Hematopoietic multipotent progenitor cell treated with erythropoietin and hydrocortisone succinate and interleukin-3 and kit ligand, for 4 days (in vitro differentiated cells): Measurements from ENCODE around the gene MOXD1.
A peak's percentile ranks its signal among the peaks of the same experiment; 100 is the strongest.

Source experiments
- DNase-seq: peaks from one replicate; pipeline ENCODE4 v3.0.0-alpha.2; 2015

The MOXD1 gene

DNA sequence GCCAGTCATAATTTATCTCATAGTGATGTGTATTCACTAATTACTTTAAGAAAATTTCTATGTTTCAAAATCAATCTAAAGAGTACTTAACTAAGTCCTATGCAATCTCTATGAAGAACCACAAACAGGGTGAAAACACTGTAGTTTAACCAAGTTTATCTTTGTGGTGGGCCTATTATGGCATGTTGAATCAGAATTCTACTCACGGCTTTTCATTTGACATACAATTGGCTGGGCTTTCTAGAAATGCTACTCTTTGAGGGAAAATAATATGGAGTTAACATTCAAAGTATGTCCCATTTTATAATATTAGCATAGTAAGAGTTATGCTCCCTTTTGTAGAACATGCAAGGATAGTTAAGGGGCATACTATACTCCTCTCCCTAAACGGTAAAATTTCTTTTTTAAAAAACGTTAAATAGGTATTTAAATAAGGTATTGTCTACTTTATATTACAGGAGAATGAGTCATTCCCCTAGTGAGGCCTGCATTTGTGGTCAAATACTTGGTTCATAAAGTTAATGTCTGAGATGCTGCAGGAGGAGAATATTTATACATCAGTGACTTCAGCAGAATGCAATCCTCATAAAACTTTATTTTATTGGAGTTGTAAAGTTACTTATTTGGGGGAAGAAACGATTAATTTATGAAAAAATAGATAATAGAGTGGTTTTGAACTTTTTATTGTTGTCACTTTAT is 1.8 kb downstream of the MOXD1 start:
- DNase-seq = no peak

DNA sequence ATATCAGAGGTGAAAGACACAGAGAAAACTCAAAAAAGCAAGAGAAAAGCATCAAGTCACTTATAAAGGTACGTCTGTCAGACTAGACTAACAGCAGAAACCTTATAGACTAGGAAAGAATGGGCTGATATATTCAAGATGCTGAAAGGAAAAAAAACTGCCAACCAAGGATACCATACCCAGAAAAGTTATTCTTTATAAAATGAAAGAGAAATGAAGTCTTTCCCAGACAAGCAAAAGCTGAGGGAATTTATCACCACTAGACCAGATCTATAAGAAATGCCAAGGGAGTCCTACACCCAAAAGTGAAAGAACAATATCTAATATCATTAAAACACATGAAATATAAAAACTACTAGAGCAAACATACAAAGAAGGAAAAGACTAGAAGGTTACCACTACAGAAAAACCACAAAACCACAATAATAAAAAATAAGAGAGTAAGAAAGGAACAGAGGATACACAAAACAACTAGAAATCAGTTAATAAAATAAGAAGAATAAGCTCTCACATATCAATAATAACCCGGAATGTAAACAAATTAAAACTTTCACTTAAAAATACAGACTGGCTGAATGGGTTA is 6.2 kb downstream of the MOXD1 start:
- no peak for DNase-seq

DNA sequence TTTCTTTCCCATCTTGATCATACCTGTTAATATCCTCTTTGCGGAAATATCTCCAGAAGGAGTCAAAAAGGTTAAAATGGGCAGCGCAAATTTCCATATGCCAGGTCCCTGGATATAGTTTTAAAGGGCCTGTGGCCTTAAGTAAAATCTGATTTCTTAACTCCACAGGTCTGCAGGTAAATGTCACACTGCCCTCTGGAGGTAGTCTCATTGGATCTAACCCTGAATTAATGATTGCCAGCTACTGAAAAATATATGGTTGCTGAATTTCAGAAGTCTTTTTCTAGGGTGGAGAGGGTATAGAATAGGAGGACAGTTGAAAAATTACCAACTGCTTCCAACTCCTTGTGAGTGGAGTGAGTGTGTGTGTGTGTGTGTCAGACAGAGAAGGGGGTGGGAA is 8.5 kb downstream of the MOXD1 start:
- DNase-seq = no peak

DNA sequence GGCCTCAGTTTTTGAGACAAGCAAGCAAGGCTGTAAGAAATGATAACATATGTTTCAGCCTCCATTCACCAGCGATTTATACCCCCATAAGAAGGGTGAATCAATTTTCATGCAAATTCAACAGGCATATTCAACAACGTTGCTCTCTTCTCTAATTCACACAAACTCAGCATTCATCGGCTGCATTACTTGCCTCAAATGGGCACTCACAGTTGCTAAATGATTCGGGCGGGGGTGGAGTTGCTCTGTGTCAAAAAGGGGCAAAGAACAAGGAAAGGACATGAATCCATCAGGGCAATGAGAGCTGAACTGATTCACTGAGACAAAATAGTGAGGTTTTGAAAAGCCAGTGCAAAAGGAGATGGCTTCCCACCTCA is 9.0 kb downstream of the MOXD1 start:
- DNase-seq = no peak

DNA sequence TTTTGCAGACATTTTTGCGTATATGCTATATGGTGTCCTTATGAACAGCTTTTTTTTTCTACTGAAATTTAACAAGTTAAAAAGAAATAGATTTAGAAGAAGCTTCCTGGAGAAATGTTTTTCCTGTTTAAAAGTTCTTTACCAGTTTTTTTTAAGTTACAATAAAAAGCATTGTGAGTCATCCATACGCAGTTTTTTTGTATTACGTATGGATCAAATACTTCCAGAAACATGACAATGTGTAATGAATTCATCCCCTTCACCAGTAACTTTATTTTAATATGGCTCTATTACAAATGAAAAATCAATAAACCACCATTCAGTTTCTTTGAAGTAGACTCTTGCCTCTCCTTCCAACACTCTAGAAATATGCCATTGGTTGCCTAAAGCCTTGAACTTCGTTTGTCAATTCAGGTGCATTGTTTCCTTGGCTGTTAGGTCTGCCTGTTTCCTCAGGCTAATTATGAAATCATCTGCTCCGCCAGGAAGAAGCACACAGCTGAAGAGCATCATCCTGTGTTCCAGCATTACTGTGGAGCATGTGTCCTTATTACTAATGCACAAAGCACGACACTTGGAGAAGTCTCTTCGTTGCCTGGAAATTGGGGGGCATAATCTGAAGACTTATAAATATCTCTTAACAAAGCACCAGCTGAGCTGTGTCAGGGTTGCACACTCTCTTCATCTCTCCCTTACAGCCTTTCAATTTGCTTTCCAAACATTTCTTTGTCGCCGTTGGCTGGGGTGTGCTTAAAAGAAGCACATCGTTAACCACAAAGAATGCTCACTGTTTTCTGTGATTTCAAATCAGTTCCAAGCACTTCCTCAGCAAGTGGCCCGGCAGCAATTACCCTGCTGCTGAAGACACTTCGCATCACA is 9.6 kb downstream of the MOXD1 start:
- no peak for DNase-seq

DNA sequence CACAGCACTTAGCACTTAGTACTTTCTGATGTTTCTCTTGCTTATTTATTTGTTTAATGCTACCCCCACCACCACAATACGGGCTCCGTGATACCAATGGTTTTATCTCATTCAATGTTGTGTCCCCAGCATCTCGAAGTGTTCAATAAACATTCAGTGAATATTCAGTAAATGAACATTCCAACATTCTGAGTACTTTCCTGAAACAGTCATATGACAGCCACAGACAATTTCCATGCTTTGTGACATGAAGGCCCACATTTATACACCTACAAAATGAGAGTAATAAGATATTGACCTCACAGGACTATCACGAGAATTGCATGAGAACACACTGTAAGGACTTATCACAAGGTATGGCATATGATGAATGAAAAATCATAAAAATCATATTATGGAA is 10.8 kb downstream of the MOXD1 start:
- no peak for DNase-seq

DNA sequence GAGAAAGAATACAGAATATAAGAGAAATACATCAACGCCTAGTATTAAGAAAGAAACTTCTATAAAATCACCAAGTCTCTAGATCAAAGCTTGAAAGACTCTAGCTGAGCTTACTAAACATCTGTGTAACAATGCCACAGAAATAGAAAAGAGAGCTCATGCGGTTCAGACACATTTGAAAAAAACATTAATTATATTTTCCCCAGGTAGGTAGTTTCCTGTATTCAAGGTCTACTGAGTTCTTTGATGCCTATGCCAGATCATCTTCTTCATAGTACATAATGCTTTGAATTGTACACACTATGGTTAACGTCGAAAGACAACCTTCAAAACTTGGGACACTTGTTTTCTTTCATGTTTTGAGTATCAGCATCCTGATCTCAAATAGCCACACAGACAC is 11.3 kb downstream of the MOXD1 start:
- no peak for DNase-seq

DNA sequence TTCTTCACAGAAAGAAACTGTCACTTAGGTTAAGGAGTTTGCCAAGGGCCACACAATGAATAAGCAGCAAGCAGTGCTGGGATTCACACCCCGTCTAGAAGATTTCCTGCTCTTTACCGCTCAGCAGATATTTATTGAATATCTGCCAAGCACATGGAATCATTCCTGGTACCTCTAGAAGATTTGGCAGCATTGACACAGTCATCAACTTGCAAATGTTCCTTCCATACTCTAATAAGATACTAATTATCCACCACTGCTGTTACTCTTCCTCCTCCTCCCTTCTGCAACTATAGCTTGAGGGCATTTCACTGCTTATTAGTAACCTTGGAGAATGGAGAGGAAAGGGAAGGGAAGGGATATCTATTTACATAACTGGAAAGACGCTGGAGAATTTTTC is 13.0 kb downstream of the MOXD1 start:
- no peak for DNase-seq

DNA sequence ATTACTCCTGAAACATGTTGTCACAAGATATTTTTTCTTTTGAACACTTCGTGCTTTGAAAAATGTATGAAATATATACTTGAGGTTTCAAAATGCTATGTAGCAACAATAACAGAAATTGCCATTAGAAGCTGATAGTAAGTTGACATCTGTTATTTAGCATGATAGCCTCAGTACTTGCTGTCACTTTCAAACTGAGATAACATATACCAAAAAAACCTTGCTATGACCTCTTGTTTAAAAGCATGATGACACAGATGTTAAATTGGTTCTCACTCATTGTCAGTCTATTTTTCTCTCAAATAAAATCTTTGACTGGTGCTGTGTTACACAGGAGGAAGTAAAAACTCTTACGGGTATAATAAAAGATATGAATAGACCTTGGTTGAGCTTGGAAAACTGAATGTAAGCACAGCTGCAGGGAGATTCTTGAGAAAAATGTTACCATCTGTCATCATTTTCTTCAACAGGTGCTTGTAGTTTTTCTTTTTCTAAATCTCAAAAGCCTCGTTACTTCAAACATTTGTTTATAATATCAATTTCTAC is 18.6 kb downstream of the MOXD1 start:
- no peak for DNase-seq

DNA sequence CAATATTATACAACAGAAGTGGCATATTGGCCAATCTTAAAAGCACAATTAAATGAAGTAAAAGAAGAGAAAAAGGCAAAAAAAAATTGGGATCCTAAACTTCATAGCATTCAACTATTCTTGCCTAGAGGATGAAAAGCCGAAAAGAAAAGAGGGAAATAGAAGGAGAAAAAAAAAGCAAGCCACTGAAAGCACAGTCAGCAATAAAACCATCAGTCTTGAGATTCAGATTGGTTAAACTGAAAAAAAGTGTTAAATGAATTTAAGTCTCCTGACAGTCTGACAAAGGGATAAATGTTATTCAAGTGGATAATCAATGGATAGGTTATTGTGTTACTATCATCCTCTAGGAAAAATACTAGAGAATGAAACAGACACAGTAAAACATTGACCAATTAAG is 19.9 kb downstream of the MOXD1 start:
- DNase-seq = no peak

DNA sequence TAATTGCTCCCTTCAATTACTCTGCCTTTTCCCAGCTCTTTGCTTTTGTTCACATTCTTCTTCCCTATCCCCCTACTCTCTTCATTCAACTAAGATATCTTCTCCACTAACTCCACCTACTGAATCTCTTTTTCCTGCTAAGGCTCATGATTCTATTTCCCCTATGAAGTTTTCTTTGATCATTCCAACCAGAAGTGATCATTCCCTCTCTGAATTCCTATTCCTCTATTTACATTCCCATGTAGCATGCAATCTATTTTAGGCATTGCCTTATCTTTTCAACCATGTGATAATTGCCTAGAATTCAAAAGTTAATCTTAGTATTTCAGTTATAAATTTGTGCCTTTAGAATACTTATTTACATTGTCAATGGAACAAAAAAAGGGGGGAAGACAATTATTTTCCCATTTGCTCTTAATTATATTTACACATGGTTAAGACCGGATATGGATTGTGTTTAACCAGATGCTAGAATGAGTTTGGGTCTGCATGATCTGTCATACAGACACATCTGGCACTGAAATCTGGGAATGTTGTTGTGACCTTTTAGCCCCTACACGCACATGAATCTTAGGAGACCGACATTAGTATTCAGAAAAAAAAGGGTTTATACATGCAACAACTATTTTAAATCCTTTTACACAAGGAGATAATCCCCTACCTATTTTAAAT is 20.8 kb downstream of the MOXD1 start:
- no peak for DNase-seq

DNA sequence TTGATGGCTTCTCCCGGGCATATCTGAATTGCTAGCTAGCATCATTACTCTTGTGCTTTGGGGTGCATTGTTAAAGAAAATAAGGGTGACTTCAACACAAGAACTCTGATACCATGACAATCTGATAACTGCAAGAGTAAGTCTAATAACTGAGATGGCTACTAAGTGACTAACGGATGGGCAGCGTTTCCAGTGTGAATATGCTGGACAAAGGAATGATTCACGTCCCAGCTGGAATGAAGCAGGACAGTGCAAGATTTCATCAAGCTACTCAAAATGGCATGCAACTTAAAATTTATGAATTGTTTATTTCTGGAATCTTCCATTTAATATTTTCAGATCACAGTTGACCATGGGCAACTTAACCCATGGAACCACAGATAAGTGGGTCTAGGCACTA is 31.7 kb downstream of the MOXD1 start:
- no peak for DNase-seq

DNA sequence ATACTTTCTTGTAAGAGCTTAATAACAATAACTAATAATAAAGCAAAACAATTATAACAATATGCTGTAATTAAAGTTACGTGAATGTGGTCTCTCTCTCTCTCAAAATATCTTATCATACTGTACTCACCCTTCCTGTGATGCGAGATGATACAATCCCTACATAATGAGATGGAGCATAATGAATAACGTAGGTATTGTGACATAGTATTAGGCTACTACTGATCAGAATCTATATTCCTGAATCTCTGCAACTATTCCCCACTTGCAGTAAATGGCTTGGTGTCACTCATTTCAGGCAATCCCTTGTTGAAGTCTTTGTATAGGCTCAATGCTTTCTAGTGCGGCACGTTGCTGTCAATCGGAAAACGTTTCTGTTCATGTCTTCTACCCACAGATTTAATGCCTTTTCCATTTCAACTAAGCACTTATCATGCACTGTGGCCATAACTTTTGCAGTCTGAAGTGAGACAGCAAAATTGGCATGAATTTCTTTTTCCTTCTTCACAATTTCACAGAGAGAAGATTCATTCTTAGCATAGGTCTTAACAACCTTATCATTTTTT is 32.3 kb downstream of the MOXD1 start:
- no peak for DNase-seq

DNA sequence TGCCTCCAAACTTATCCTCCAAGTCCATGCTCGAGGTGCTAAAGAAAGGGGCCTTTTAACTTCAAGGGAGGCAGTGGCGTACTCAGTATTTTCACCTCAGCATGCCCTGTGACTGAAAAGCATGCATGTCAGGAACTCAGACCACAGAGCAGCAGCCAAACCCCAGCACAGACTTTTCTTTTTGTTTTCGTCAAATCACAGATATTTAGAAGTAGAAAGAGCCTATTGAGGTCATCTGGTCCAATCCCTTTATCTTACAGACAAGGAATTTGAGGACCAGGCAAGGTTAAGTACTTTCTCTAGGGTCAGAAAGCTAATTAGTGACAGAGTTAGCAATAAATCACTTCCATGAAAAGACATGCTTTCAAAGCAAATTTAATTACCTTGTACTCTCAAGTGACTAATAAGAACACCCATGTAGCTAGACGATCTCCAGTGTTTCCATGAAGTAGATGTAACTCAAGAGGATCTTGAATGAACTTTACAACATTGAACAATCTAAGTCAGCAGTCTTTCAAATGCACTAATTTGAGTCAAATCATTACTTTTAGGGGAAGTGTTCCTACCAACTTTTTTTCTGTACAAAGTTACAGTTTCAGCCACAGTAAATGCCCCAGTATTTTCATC is 35.9 kb downstream of the MOXD1 start:
- no peak for DNase-seq

DNA sequence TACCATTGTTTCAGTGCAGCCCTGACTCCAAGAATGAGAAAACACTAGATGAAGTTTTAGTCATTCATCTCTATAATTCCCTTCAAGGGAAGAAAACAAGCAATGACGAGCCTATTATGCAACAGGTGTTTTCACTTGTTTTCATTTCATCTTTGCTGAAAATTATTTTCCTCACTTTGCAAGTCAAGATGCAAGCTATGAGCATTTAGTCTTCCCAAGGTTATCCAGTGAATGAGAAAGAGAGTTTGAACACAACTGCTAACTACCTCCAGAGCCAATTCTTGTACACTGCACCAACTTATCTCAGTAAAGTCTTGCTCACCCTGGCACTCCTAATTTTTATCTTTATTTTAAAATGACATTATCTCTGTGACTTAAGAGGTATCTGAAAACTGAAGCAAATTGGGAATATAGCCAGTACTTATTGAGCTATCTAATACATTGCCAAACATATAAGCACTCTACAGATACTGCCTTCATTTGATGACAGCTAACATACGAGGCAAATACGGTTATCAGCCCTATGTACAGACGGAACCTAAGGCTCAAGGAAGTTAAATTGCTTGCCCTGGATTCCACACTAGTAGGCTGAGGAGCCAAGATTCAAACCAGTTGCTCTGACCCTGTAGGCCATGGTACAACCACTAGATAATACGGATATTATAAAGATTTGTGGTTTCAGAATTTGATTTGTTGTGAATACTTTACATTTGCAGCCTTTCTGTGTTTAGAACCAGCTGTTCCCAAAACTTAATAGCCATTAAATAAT is 36.8 kb downstream of the MOXD1 start:
- DNase-seq = no peak

DNA sequence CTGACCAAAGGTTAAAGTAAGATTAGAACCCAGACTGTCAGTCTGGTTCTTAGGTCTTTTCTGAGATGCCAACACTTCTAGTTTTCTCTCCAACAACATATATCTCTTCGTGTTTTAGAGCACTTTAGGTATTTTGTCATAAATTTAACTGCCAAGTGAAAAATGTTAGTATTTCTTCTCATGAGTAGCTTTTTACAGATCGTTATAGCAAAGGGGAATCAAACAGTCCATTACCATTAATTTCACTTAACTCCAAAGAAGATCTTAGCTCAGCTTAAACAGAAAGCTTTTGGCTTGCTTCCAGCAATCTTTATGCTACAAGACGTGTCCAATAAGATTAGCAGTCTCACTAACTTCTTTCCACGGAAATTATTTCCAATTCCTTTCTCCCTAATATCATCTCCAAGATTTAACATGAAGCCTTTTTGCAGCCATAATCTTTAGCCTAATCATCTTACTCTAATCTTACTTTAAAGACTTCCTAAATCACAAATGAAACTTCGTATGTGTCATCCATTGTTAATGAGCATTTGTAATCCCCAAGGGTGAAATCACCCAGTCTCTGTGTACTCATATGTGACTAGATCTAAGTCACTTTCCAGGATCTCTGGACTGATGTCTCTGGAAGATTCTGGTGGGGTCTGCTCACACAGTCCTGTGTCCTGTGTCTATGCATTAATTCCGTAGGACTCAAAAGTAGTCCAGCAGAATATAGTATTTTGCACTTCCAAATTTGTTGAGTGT is 38.7 kb downstream of the MOXD1 start:
- DNase-seq = no peak

DNA sequence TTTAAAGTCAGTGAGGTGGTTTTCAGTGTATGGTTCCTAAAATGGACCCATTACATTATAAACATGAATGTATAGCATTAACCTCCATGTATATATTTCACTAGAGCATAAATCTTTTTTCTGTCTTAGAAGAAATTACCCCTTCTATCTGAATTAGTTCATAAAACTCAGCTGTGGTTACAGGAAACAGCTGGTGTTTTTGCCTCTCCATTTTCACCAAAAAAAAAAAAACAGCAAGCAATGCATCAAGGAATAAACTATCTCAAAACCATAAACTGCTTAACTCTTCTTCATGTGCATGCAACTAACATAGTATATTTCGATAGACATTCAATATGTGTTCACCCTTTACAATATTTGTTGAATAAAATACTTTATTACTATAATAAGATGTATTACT is 40.2 kb downstream of the MOXD1 start:
- DNase-seq = no peak

DNA sequence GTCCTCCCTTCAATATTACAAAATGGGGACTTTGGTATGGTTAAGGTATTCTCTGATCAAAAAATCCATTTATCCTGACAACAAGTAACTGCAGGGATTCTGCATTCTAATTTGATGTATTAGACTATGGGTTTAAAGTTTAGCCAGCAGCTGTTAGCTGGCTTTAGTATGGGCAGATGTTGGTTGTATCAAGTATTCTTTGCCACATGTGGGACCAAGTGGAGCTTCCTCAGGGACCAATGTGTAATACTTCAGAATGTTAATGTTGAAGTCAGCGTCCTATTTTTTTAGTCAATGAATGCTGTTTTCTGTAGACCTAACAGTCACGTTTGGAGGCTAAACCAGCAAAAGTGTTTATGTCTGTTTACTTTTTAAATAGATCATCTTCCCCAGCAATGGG is 41.4 kb downstream of the MOXD1 start:
- DNase-seq = no peak

DNA sequence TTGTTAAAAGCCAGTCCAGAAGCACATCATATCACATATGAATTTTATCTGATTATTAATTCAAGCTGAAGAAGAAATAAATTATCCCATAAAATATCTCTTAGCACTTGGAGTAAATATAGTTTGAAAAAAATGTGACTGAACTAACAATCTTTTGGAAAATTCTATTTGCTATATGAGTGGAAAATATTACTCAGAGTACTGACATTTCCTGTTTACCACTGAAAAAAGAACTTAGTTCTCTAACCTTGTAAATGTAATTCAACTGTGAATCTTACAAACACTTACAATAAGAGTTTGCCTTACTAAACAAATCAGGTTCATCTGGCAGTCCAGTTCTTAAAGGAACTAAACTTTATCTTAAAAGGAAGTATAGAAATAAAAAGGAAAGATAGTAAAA is 44.2 kb downstream of the MOXD1 start:
- DNase-seq = no peak

DNA sequence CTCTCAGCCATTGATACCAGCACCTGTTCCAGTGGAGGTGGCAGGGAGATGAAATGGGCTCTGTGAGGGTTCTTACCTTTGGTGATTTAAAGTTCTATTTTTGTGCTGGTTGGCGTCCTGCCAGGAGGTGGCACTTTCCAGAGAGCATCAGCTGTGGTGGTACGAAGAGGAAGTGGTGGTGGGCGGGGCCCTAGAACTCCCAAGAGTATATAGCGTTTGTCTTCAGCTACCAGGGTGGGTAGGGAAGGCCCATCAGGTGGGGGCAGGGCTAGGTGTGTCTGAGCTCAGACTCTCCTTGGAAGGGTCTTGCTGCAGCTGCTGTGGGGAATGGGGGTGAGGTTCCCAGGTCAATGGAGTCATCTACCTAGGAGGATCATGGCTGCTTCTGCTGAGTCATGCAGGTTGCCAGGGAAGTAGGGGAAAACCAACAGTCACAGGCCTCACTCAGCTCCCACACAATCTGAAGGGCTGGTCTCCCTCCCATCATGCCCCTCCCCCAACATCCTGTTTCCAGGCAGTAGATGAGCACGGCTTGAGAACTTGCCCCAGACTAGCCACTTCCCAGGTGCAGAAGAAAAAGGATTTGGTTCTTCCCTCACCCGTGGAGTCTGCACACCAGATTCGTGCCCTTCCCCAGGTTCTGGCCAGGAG is 46.6 kb downstream of the MOXD1 start:
- peak; percentile 75 for DNase-seq
